DOHH2 (cell line): Measurements from ENCODE around the gene EN1.
A peak's percentile ranks its signal among the peaks of the same experiment; 100 is the strongest.

Source experiments
- H3F3A ChIP-seq: fragments of 200-600 bp; sonication (generic), shearing (Covaris generic); 2 replicates; pipeline ENCODE4 v1.6.0; 2016; ENCODE audit warnings: antibody characterized with exemption, mild to moderate bottlenecking; ENCODE audit not compliant: control insufficient read depth, insufficient read depth
- H3K27ac ChIP-seq: fragments of 200-600 bp; sonication (generic); 2 replicates; pipeline ENCODE4 v1.5.1; 2014; ENCODE audit warnings: low read depth, mild to moderate bottlenecking, low read length, moderate library complexity
- H3K27me3 ChIP-seq: fragments of 200-600 bp; sonication (generic); 2 replicates; pipeline ENCODE4 v1.6.1; 2014; ENCODE audit warnings: mild to moderate bottlenecking, low read length, mixed read lengths; ENCODE audit not compliant: control insufficient read depth
- H3K36me3 ChIP-seq: fragments of 200-600 bp; sonication (generic); 2 replicates; pipeline ENCODE4 v1.6.1; 2014; ENCODE audit warnings: mild to moderate bottlenecking, low read length, moderate library complexity, mixed read lengths; ENCODE audit not compliant: control insufficient read depth
- H3K4me1 ChIP-seq: fragments of 200-600 bp; sonication (generic); 2 replicates; pipeline ENCODE4 v1.6.1; 2014; ENCODE audit warnings: mild to moderate bottlenecking, low read length, mixed read lengths; ENCODE audit not compliant: control insufficient read depth
- H3K4me2 ChIP-seq: fragments of 200-600 bp; sonication (generic); 2 replicates; pipeline ENCODE4 v1.6.0; 2014; ENCODE audit warnings: mild to moderate bottlenecking, low read length, moderate library complexity
- H3K4me3 ChIP-seq: fragments of 200-600 bp; sonication (generic); 2 replicates; pipeline ENCODE4 v1.5.1; 2014; ENCODE audit warnings: mild to moderate bottlenecking, low read length, mixed read lengths
- H3K79me2 ChIP-seq: fragments of 200-600 bp; sonication (generic); 2 replicates; pipeline ENCODE4 v1.6.1; 2014; ENCODE audit warnings: mild to moderate bottlenecking, low read length, mixed read lengths; ENCODE audit not compliant: control insufficient read depth
- H3K9me2 ChIP-seq: fragments of 200-600 bp; sonication (generic); replicated peaks from 2 replicates; pipeline ENCODE4 v1.6.1; 2014; ENCODE audit warnings: mild to moderate bottlenecking, low read length, mixed read lengths; ENCODE audit not compliant: control insufficient read depth
- H3K9me3 ChIP-seq: fragments of 200-600 bp; sonication (generic); 2 replicates; pipeline ENCODE4 v1.6.1; 2014; ENCODE audit warnings: antibody characterized with exemption, low read length, mixed read lengths; ENCODE audit not compliant: control insufficient read depth, insufficient read depth
- H4K20me1 ChIP-seq: fragments of 200-600 bp; sonication (generic); 2 replicates; pipeline ENCODE4 v1.6.0; 2014; ENCODE audit warnings: low read depth, mild to moderate bottlenecking, antibody characterized with exemption, low read length, moderate library complexity; ENCODE audit not compliant: control insufficient read depth, insufficient read depth
- CTCF ChIP-seq: fragments of 200-600 bp; sonication (generic); IDR thresholded peaks from one replicate; pipeline ENCODE4 v1.5.1; 2014; ENCODE audit warnings: antibody characterized with exemption, mild to moderate bottlenecking, low read depth, low read length; ENCODE audit not compliant: poor library complexity, severe bottlenecking
- EZH2phosphoT487 ChIP-seq: fragments of 200-600 bp; sonication (generic); IDR thresholded peaks from 2 replicates; pipeline ENCODE4 v1.6.1; 2017; ENCODE audit warnings: borderline replicate concordance, mild to moderate bottlenecking, antibody characterized with exemption, low read length, moderate library complexity, mixed read lengths

The EN1 gene

DNA sequence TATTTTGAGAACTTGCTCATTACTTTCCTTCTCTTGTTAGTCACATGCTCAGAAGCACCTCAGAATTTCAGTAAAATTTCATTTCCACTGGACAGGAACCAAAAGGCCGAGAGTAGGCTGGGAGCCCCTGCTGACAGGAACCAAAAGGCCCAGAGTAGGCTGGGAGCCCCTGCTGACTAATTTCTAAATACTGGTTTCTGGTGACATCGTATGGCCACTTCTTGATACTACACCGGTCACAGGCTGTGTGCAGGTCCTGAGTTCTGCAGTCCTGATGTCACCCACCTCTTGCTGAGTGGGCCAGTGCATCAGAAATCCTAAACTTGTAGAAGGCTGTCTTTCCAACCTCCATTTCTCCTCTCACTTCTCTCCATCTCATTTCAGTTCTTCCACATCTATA lies 17.7 kb upstream of the EN1 start:
- H3K4me2 ChIP-seq = no peak overlapping the region
- H3K9me3 ChIP-seq = no peaks in the 10 kb centered on the region
- H3K4me1 ChIP-seq = no peaks in the 10 kb centered on the region
- H4K20me1 ChIP-seq = no peaks in the 10 kb centered on the region
- H3F3A ChIP-seq = no peaks in the 10 kb centered on the region
- peaks cover 24% of the 10 kb centered on the region for H3K27me3 ChIP-seq
- no peaks in the 10 kb centered on the region for H3K36me3 ChIP-seq
- no peak overlapping the region for H3K4me3 ChIP-seq
- H3K27ac ChIP-seq = no peak overlapping the region
- H3K9me2 ChIP-seq = no peaks in the 10 kb centered on the region
- H3K79me2 ChIP-seq = no peaks in the 10 kb centered on the region
- TF ChIP-seq EZH2phosphoT487 (no peak), CTCF (peak; percentile 56)

DNA sequence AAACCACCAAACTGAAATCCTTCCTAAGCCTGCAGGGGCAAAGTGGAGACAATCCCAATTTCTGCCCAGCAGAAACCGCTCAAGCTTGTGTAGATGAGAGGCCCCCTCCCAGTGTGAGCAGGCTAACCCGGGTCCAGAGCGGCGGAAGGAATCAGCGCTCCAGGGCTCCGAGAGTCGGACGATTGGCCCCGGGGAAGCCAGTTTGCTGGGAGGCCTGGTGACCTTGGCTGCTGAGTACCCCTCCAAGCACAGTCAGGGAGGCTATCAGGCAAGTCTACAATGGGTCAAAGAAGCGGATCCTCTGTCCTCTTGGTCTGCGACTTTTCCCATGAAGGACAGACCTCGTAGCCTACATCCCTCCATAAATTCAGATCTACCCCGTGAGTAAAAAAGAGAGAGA lies 16.8 kb upstream of the EN1 start:
- H3K9me2 ChIP-seq = no peaks in the 10 kb centered on the region
- no peaks in the 10 kb centered on the region for H3K79me2 ChIP-seq
- H3K36me3 ChIP-seq = no peaks in the 10 kb centered on the region
- H3K27ac ChIP-seq = no peak overlapping the region
- H3K27me3 ChIP-seq = peaks cover 25% of the 10 kb centered on the region
- H3K9me3 ChIP-seq = no peaks in the 10 kb centered on the region
- TF ChIP-seq EZH2phosphoT487 = no peak
- TF ChIP-seq CTCF = no peak
- H4K20me1 ChIP-seq = no peaks in the 10 kb centered on the region
- no peaks in the 10 kb centered on the region for H3K4me1 ChIP-seq
- no peak overlapping the region for H3K4me2 ChIP-seq
- no peaks in the 10 kb centered on the region for H3F3A ChIP-seq
- no peak overlapping the region for H3K4me3 ChIP-seq

GRCh38 chr2:118861731-118862130 lies 14.3 kb upstream of the EN1 start:
- Histone ChIP-seq H3K4me2 (no peak overlapping the region), H3K79me2 (no peaks in the 10 kb centered on the region), H3K4me1 (no peaks in the 10 kb centered on the region), H3K4me3 (no peak overlapping the region), H3K27ac (no peak overlapping the region), H3K9me2 (no peaks in the 10 kb centered on the region), H3F3A (no peaks in the 10 kb centered on the region), H4K20me1 (no peaks in the 10 kb centered on the region), H3K27me3 (peaks cover 29% of the 10 kb centered on the region), H3K9me3 (no peaks in the 10 kb centered on the region), H3K36me3 (no peaks in the 10 kb centered on the region)
- TF ChIP-seq EZH2phosphoT487 (no peak), CTCF (no peak)

DNA sequence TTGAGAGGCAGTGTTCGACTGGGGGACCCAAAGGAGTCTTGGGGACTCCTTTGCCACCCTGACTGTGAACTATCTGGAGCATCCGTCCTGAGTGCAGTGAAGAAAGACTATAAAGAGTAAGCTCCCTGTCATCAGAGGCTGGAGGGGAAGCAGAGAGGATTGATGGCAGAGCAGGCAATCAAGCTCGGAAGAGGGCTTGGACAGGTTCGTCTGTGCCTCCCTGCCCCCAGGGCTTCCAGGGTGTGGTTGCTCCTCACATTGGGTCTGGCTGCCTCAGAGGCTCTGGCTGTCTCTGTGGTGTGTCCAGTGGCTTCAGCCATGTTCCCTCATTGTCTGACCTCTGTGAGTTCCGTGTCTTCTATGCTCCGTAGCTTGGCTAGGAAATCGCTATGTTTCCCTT lies 13.8 kb upstream of the EN1 start:
- H3K4me3 ChIP-seq = no peak overlapping the region
- no peaks in the 10 kb centered on the region for H3K36me3 ChIP-seq
- no peaks in the 10 kb centered on the region for H3F3A ChIP-seq
- no peaks in the 10 kb centered on the region for H4K20me1 ChIP-seq
- no peak overlapping the region for H3K4me2 ChIP-seq
- H3K9me3 ChIP-seq = no peaks in the 10 kb centered on the region
- H3K27ac ChIP-seq = no peak overlapping the region
- H3K4me1 ChIP-seq = no peaks in the 10 kb centered on the region
- no peaks in the 10 kb centered on the region for H3K9me2 ChIP-seq
- H3K27me3 ChIP-seq = peaks cover 29% of the 10 kb centered on the region
- TF ChIP-seq CTCF = no peak
- no peak for TF ChIP-seq EZH2phosphoT487
- H3K79me2 ChIP-seq = no peaks in the 10 kb centered on the region
